IPS DF 4.7 (cell line): Measurements from ENCODE around the gene GRAMD1B.

Experiments
- DNase-seq: peaks from one replicate; pipeline ENCODE4 v3.0.0-alpha.2; 2013; ENCODE audit warnings: low spot score; ENCODE audit errors: extremely low read depth

The GRAMD1B gene

GRCh38 chr11:123429913-123430720 lies at the start of gene GRAMD1B:
Gene GRAMD1B, plus strand, starts transcription at chr11:123430269. Its CDS starts 524 bp downstream, at chr11:123430793.
- DNase-seq = no peak

- no peak for DNase-seq
These were observed 48.9 kb upstream of the GRAMD1B start for GRCh38 chr11:123381149-123381548.

GRCh38 chr11:123381817-123382554 lies 48.1 kb upstream of the GRAMD1B start:
- no peak for DNase-seq

GRCh38 chr11:123382555-123383074 lies 47.5 kb upstream of the GRAMD1B start:
- DNase-seq = no peak

GRCh38 chr11:123384116-123384515 lies 46.0 kb upstream of the GRAMD1B start:
- no peak for DNase-seq

- no peak for DNase-seq
These were observed 43.1 kb upstream of the GRAMD1B start for GRCh38 chr11:123386796-123387510.

- DNase-seq = no peak
These were observed 41.4 kb upstream of the GRAMD1B start for GRCh38 chr11:123388640-123389039.

- no peak for DNase-seq
These were observed 39.9 kb upstream of the GRAMD1B start for GRCh38 chr11:123390146-123390545.

GRCh38 chr11:123391646-123392348 lies 38.3 kb upstream of the GRAMD1B start:
- DNase-seq = no peak

GRCh38 chr11:123392431-123392830 lies 37.6 kb upstream of the GRAMD1B start:
- DNase-seq = no peak

GRCh38 chr11:123392844-123393243 lies 37.2 kb upstream of the GRAMD1B start:
- no peak for DNase-seq

- no peak for DNase-seq
These were observed 36.6 kb upstream of the GRAMD1B start for GRCh38 chr11:123393312-123393927.

GRCh38 chr11:123404676-123405075 lies 25.4 kb upstream of the GRAMD1B start:
- DNase-seq = no peak

GRCh38 chr11:123405123-123405592 lies 24.9 kb upstream of the GRAMD1B start:
- DNase-seq = no peak

GRCh38 chr11:123406441-123407129 lies 23.5 kb upstream of the GRAMD1B start:
- DNase-seq = no peak

- DNase-seq = peak; percentile 80
These were observed 22.7 kb upstream of the GRAMD1B start for GRCh38 chr11:123407130-123407995.

- DNase-seq = no peak
These were observed 22.0 kb upstream of the GRAMD1B start for GRCh38 chr11:123407996-123408597.

- no peak for DNase-seq
These were observed 21.2 kb upstream of the GRAMD1B start for GRCh38 chr11:123408619-123409455.
